Liver (tissue), 9 donors: Measurements from ENCODE around the gene UBE2E2. TPM values are rescaled to one million over a fixed set of nuclear protein-coding genes. Genes with fewer than 3 reads are reported as not detected.

Source experiments
- DNase-seq: peaks from one replicate; pipeline ENCODE4 v3.0.0-alpha.2; 2017; ENCODE audit warnings: low spot score
- H3K27ac ChIP-seq, 2 donors: one replicate each; pipeline ENCODE4 v1.7.0; 2013; ENCODE audit warnings: inconsistent platforms in 2 of 2, low read length in 2 of 2, control low read depth in 1 of 2, low read depth in 1 of 2, mild to moderate bottlenecking in 1 of 2
- H3K27me3 ChIP-seq, 4 donors: one replicate each; pipeline versions ENCODE4 v1.6.1 to v1.7.0; 2013; ENCODE audit warnings: low read length in 3 of 4, inconsistent platforms in 1 of 4, mild to moderate bottlenecking in 1 of 4, moderate library complexity in 1 of 4; ENCODE audit not compliant: control insufficient read depth in 4 of 4, insufficient read depth in 4 of 4
- H3K36me3 ChIP-seq, 4 donors: one replicate each; pipeline versions ENCODE4 v1.6.1 to v1.7.0; 2013; ENCODE audit warnings: low read length in 3 of 4, mild to moderate bottlenecking in 3 of 4, low read depth in 1 of 4, moderate library complexity in 1 of 4; ENCODE audit not compliant: control insufficient read depth in 4 of 4, insufficient read depth in 3 of 4
- H3K4me1 ChIP-seq, 4 donors: one replicate each; pipeline versions ENCODE4 v1.6.1 to v1.7.0; 2013; ENCODE audit warnings: low read length in 3 of 4, mild to moderate bottlenecking in 3 of 4, moderate library complexity in 1 of 4; ENCODE audit not compliant: control insufficient read depth in 4 of 4, insufficient read depth in 4 of 4
- H3K4me3 ChIP-seq, 3 donors: one replicate each; pipeline versions ENCODE4 v1.6.1 to v1.7.0; 2013; ENCODE audit warnings: low read length in 3 of 3, control low read depth in 1 of 3, low read depth in 1 of 3, mild to moderate bottlenecking in 1 of 3
- H3K9ac ChIP-seq, 2 donors: one replicate each; pipeline ENCODE4 v1.7.0; 2013; ENCODE audit warnings: low read length in 2 of 2, mild to moderate bottlenecking in 2 of 2, moderate library complexity in 2 of 2, control low read depth in 1 of 2, low read depth in 1 of 2
- H3K9me3 ChIP-seq, 4 donors: one replicate each; pipeline versions ENCODE4 v1.6.1 to v1.7.0; 2013; ENCODE audit warnings: low read length in 3 of 4; ENCODE audit not compliant: control insufficient read depth in 4 of 4
- CTCF ChIP-seq: fragments of 150-350 bp; IDR thresholded peaks from 2 replicates; pipeline ENCODE4 v1.5.1; 2017; ENCODE audit warnings: improper control_type of control experiment, low read depth, low read length; ENCODE audit not compliant: missing input control
- EGR1 ChIP-seq, 2 donors: IDR thresholded peaks; 2 replicates each; pipeline ENCODE4 v1.6.1; 2016 to 2018; ENCODE audit warnings: antibody characterized with exemption in 2 of 2, low read depth in 2 of 2
- FOXA1 ChIP-seq: IDR thresholded peaks from 2 replicates; pipeline ENCODE4 v1.6.1; 2016; ENCODE audit warnings: antibody characterized with exemption
- FOXA2 ChIP-seq: IDR thresholded peaks from 2 replicates; pipeline ENCODE4 v1.6.1; 2016; ENCODE audit warnings: antibody characterized with exemption
- HNF4A ChIP-seq, 2 donors: conservative IDR thresholded peaks; 2 replicates each; pipeline ENCODE4 v1.6.1; 2016; ENCODE audit warnings: antibody characterized with exemption in 2 of 2, mild to moderate bottlenecking in 2 of 2
- NR2F2 ChIP-seq: IDR thresholded peaks from 2 replicates; pipeline ENCODE4 v1.6.1; 2016; ENCODE audit warnings: antibody characterized with exemption
- RAD21 ChIP-seq, 2 donors: IDR thresholded peaks; 2 replicates each; pipeline ENCODE4 v1.6.1; 2016; ENCODE audit warnings: antibody characterized with exemption in 2 of 2, mild to moderate bottlenecking in 2 of 2
- REST ChIP-seq: IDR thresholded peaks from 2 replicates; pipeline ENCODE4 v1.6.1; 2016; ENCODE audit warnings: antibody characterized with exemption, mild to moderate bottlenecking
- RXRA ChIP-seq, 2 donors: IDR thresholded peaks; 2 replicates each; pipeline ENCODE4 v1.6.1; 2017 to 2018; ENCODE audit warnings: antibody characterized with exemption in 2 of 2, mild to moderate bottlenecking in 1 of 2
- SP1 ChIP-seq: IDR thresholded peaks from 2 replicates; pipeline ENCODE4 v1.6.1; 2018; ENCODE audit warnings: antibody characterized with exemption, mild to moderate bottlenecking
- TAF1 ChIP-seq: conservative IDR thresholded peaks from 2 replicates; pipeline ENCODE4 v1.6.1; 2016; ENCODE audit warnings: antibody characterized with exemption, mild to moderate bottlenecking
- YY1 ChIP-seq: IDR thresholded peaks from 2 replicates; pipeline ENCODE4 v1.6.1; 2016; ENCODE audit warnings: antibody characterized with exemption, mild to moderate bottlenecking
- ZBTB33 ChIP-seq: IDR thresholded peaks from 2 replicates; pipeline ENCODE4 v1.6.1; 2016; ENCODE audit warnings: antibody characterized with exemption
- WGBS: extraction: QIAGEN DNeasy Blood & Tissue Kit; methylation state at CpG from one replicate; pipeline ENCODE4 v1.1.7; 2013; 5-methylcytosine and 5-hydroxymethylcytosine counted together
- polyA plus RNA-seq, 2 donors: library from polyadenylated mRNA; stranded (reverse) in 1 of 2; unstranded in 1 of 2; fragments of 200-250 nt in 1 of 2; fragments of >200 nt in 1 of 2; fragmentation: Nextera tagmentation in 1 of 2; extraction: Ambion mirVana in 1 of 2; gene quantifications; one replicate each; pipeline versions ENCODE4 v1.2.1 to v1.2.3, GENCODE V29; 2013 to 2015
- total RNA-seq, 2 donors: library from RNA; depleted of rRNA; stranded (reverse); fragments of >200 nt; gene quantifications; one replicate each; pipeline ENCODE4 v1.2.3, GENCODE V29; 2014
- TF ChIP-seq, protein P1 (sequence below): IDR thresholded peaks from 2 replicates; pipeline ENCODE4 v1.6.1; 2016; ENCODE audit warnings: antibody characterized with exemption
- donor health status: healthy.
- donor health status: healthy.
- donor health status: healthy.
- donor health status: healthy.
- donor health status: healthy.

Gene UBE2E2
- total and polyA plus RNA-seq, 4 donors, result 9.0 to 27.8 (median 16.8) TPM

GRCh38 chr3:23288286-23288685 lies 85.2 kb downstream of the UBE2E2 start:
- H3K9ac ChIP-seq, result no peak overlapping the region
- no peak for DNase-seq
- 41% methylated on average over 1 of the region's 1 CpG for WGBS
- TF ChIP-seq REST (peak; percentile 99), YY1 (no peak)
- no peak overlapping the region for H3K4me3 ChIP-seq
- H3K9me3 ChIP-seq, result peaks cover 0 to 3% (median 1%) of the 10 kb centered on the region in 4 donors
- H3K27ac ChIP-seq, result no peak overlapping the region
- no peaks in the 10 kb centered on the region for H3K27me3 ChIP-seq
- peaks cover 0 to 3% (median 0%) of the 10 kb centered on the region in 4 donors for H3K4me1 ChIP-seq
- H3K36me3 ChIP-seq, result no peaks in the 10 kb centered on the region

- TF ChIP-seq RAD21 (IDR thresholded peaks at IDR 0.05) (no peak), CTCF (no peak), REST (no peak), FOXA1 (no peak), NR2F2 (no peak), FOXA2 (no peak), EGR1 (IDR thresholded peaks at IDR 0.05; ENCODE audit: low read depth in 2 of 2) (no peak), YY1 (no peak), RXRA (IDR thresholded peaks at IDR 0.05) (no peak), HNF4A (conservative IDR thresholded peaks at IDR 0.05) (no peak), ZBTB33 (no peak), TAF1 (no peak), SP1 (no peak)
- TF ChIP-seq, protein P1, sequence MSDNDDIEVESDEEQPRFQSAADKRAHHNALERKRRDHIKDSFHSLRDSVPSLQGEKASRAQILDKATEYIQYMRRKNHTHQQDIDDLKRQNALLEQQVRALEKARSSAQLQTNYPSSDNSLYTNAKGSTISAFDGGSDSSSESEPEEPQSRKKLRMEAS, result no peak
- H3K9me3 ChIP-seq, result peaks cover 0 to 3% (median 1%) of the 10 kb centered on the region in 4 donors
These were observed 85.6 kb downstream of the UBE2E2 start for GRCh38 chr3:23288715-23289114.

More at GRCh38 chr3:23288715-23289114, 85.6 kb downstream of the UBE2E2 start:
- Histone ChIP-seq H3K4me3 (no peak overlapping the region), H3K27ac (no peak overlapping the region), H3K9ac (no peak overlapping the region), H3K27me3 (no peaks in the 10 kb centered on the region), H3K4me1 (peaks cover 0 to 3% (median 0%) of the 10 kb centered on the region in 4 donors), H3K36me3 (no peaks in the 10 kb centered on the region)
- 49% methylated on average over 2 of the region's 2 CpGs for WGBS
- DNase-seq, result no peak
